Endothelial cell of umbilical vein (primary cell): ENCODE results near the gene ST6GALNAC3. TPM values are rescaled to one million over a fixed set of nuclear protein-coding genes. Genes with fewer than 3 reads are reported as not detected.

ENCODE experiments used
- BruUV-seq: library from RNA; stranded (reverse); fragments of 400-500 nt; replicated peaks from 2 replicates; lab custom pipeline; 2021; lab: Mats Ljungman, UMichigan
- CTCF ChIA-PET: fragments of 300-600, 350-600 bp; sonication (Branson Sonifier 250); formaldehyde crosslinking; loops from one replicate; lab custom pipeline; 2021; ENCODE audit warnings: antibody characterized with exemption, inconsistent platforms; lab: Charles Lee
- POLR2A ChIA-PET: fragments of 300-600, 350-600 bp; sonication (Branson Sonifier 250); formaldehyde crosslinking; loops from one replicate; lab custom pipeline; 2021; ENCODE audit warnings: antibody characterized with exemption, inconsistent platforms; lab: Charles Lee
- DNase-seq: peaks from one replicate; pipeline ENCODE4 v3.0.0-alpha.2; 2011; ENCODE audit warnings: low read depth, low spot score
- FAIRE-seq: peaks from 2 replicates; lab custom pipeline; 2011; peaks lifted over from hg19 to GRCh38; lab: Jason Lieb, UNC
- H2AFZ ChIP-seq: 2 replicates; pipeline ENCODE4 v1.6.0; 2012; ENCODE audit warnings: low read depth, low read length, control low read depth, inconsistent platforms
- H3K27ac ChIP-seq: 2 replicates; pipeline ENCODE4 v1.5.1; 2011; ENCODE audit warnings: low read depth, mild to moderate bottlenecking, control low read depth, low read length, moderate library complexity; ENCODE audit not compliant: insufficient read depth
- H3K27me3 ChIP-seq, 2 experiments: 2 replicates each; pipeline versions ENCODE4 v1.6.0 to v1.6.1; 2011; ENCODE audit warnings: low read length in 2 of 2, mixed read lengths in 1 of 2; ENCODE audit not compliant: control insufficient read depth in 2 of 2, insufficient read depth in 2 of 2
- H3K36me3 ChIP-seq, 2 experiments: 2 replicates in 1 of 2; 3 replicates in 1 of 2; pipeline ENCODE4 v1.5.1; 2011; ENCODE audit warnings: low read length in 2 of 2, mild to moderate bottlenecking in 1 of 2, moderate library complexity in 1 of 2; ENCODE audit not compliant: control insufficient read depth in 2 of 2, insufficient read depth in 2 of 2; ENCODE audit errors: extremely low read depth in 1 of 2
- H3K4me1 ChIP-seq: 3 replicates; pipeline ENCODE4 v1.5.1; 2011; ENCODE audit warnings: mild to moderate bottlenecking, low read length; ENCODE audit not compliant: control insufficient read depth, insufficient read depth; ENCODE audit errors: extremely low read depth
- H3K4me2 ChIP-seq: 2 replicates; pipeline ENCODE4 v1.6.1; 2011; ENCODE audit warnings: low read length, control low read depth, mixed read lengths; ENCODE audit not compliant: insufficient read depth
- H3K4me3 ChIP-seq, 3 experiments: fragments of 200-600 bp in 1 of 3; sonication (generic), shearing (Covaris generic) in 1 of 3; replicated peaks in 1 of 3; 2 replicates each; pipeline ENCODE4 v1.5.1; 2011 to 2016; ENCODE audit warnings: control low read depth in 3 of 3, low read length in 3 of 3, mild to moderate bottlenecking in 2 of 3, inconsistent platforms in 1 of 3, low read depth in 1 of 3, moderate library complexity in 1 of 3; ENCODE audit not compliant: insufficient read depth in 1 of 3
- H3K79me2 ChIP-seq: 2 replicates; pipeline ENCODE4 v1.6.0; 2012; ENCODE audit warnings: low read length, inconsistent platforms; ENCODE audit not compliant: control insufficient read depth, insufficient read depth
- H3K9ac ChIP-seq: replicated peaks from 2 replicates; pipeline ENCODE3; 2011; ENCODE audit warnings: low read length, control low read depth; ENCODE audit not compliant: insufficient read depth; ENCODE audit errors: extremely low read depth
- H3K9me1 ChIP-seq: replicated peaks from 3 replicates; pipeline ENCODE4 v1.6.0; 2011; ENCODE audit warnings: mild to moderate bottlenecking, low read length; ENCODE audit not compliant: control insufficient read depth, insufficient read depth; ENCODE audit errors: extremely low read depth
- H3K9me3 ChIP-seq: replicated peaks from 2 replicates; pipeline ENCODE4 v1.5.1; 2012; ENCODE audit warnings: low read length, inconsistent platforms; ENCODE audit not compliant: control insufficient read depth, insufficient read depth
- H4K20me1 ChIP-seq: replicated peaks from 2 replicates; pipeline ENCODE3; 2011; ENCODE audit warnings: mild to moderate bottlenecking, low read length; ENCODE audit not compliant: control insufficient read depth, insufficient read depth; ENCODE audit errors: extremely low read depth
- EZH2 ChIP-seq: IDR thresholded peaks from 2 replicates; pipeline ENCODE4 v1.6.1; 2012; ENCODE audit warnings: borderline replicate concordance, low read depth, mild to moderate bottlenecking, moderate library complexity, low read length, inconsistent platforms; ENCODE audit not compliant: severe bottlenecking
- FOS ChIP-seq: IDR thresholded peaks from 2 replicates; pipeline ENCODE4 v1.6.1; 2011; ENCODE audit warnings: mild to moderate bottlenecking, low read length, moderate library complexity, borderline replicate concordance; ENCODE audit not compliant: insufficient read depth
- GATA2 ChIP-seq: IDR thresholded peaks from 2 replicates; pipeline ENCODE4 v1.7.0; 2011; ENCODE audit warnings: low read depth, mild to moderate bottlenecking, moderate library complexity, mixed read lengths, low read length; ENCODE audit not compliant: insufficient read length, insufficient read depth
- JUN ChIP-seq: IDR thresholded peaks from 2 replicates; pipeline ENCODE4 v1.6.1; 2011; ENCODE audit warnings: borderline replicate concordance, low read depth; ENCODE audit not compliant: insufficient read length, insufficient read depth
- MYC ChIP-seq: IDR thresholded peaks from one replicate; pipeline ENCODE4 v1.6.1; 2011; ENCODE audit warnings: mild to moderate bottlenecking, low read depth, low read length
- POLR2A ChIP-seq: IDR thresholded peaks from 2 replicates; pipeline ENCODE4 v1.6.1; 2012; ENCODE audit warnings: low read depth, mild to moderate bottlenecking, control low read depth, low read length
- POLR2AphosphoS5 ChIP-seq: IDR thresholded peaks from 2 replicates; pipeline ENCODE4 v1.6.1; 2012; ENCODE audit warnings: low read depth, mild to moderate bottlenecking, control low read depth, low read length, moderate library complexity; ENCODE audit not compliant: insufficient read depth
- dilution Hi-C: fragments of 300-500 bp; cut with MboI; formaldehyde crosslinking; loops from one replicate; pipeline ENCODE4 v1.15.0; 2019; ENCODE audit warnings: low sequenced_read_pairs; ENCODE audit not compliant: extremely low pct_ligation_motif_present
- intact Hi-C: fragments of 100-400 bp; cut with micrococcal nuclease; formaldehyde crosslinking; loops from one replicate; pipeline ENCODE4 v1.10.0; 2022
- polyA plus RNA-seq, 4 experiments: library from polyadenylated mRNA; depleted of rRNA in 3 of 4; stranded (reverse) in 3 of 4; unstranded in 1 of 4; fragments of >200 nt; gene quantifications; 2 replicates each; pipeline versions ENCODE4 v1.2.1 to v1.2.3, GENCODE V29; 2011 to 2012; ENCODE audit warnings: missing spikeins in 1 of 4
- total RNA-seq: library from RNA; stranded (reverse); gene quantifications from 2 replicates; pipeline ENCODE4 v1.2.3, GENCODE V29; 2021
- TF ChIP-seq, protein P1 (sequence below): IDR thresholded peaks from 2 replicates; pipeline ENCODE4 v1.6.1; 2011; ENCODE audit not compliant: insufficient read depth, insufficient read length
- TF ChIP-seq, protein P2 (sequence below), 2 donors: IDR thresholded peaks; 1 replicate in 1 of 2; 2 replicates in 1 of 2; pipeline ENCODE4 v1.5.1; 2011; ENCODE audit warnings: low read length in 2 of 2, mild to moderate bottlenecking in 2 of 2, moderate library complexity in 2 of 2, control low read depth in 1 of 2, inconsistent platforms in 1 of 2, low read depth in 1 of 2; ENCODE audit not compliant: insufficient read depth in 1 of 2; ENCODE audit errors: extremely low read depth in 1 of 2

ST6GALNAC3 gene
- total and polyA plus RNA-seq, 2 donors (not counting 3 experiments of a cell fraction or from before 2014, with no cell fraction given) = 7.6 to 48.3 TPM

- H3K9me3 ChIP-seq = no peaks in the 10 kb centered on the region
- no peak overlapping the region for H3K4me3 ChIP-seq
- dilution Hi-C loops (no loop called here), intact Hi-C loops (no loop called here)
- TF ChIP-seq MYC (no peak), FOS (no peak), POLR2A (no peak), JUN (no peak), POLR2AphosphoS5 (no peak)
- TF ChIP-seq, protein P1, sequence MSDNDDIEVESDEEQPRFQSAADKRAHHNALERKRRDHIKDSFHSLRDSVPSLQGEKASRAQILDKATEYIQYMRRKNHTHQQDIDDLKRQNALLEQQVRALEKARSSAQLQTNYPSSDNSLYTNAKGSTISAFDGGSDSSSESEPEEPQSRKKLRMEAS = no peak
- no peaks in the 10 kb centered on the region for H4K20me1 ChIP-seq
- CTCF ChIA-PET = no interaction called here
- H3K36me3 ChIP-seq = no peaks in the 10 kb centered on the region
- H3K27me3 ChIP-seq = no peaks in the 10 kb centered on the region
- H3K9me1 ChIP-seq = no peaks in the 10 kb centered on the region
- POLR2A ChIA-PET = no interaction called here
- H3K9ac ChIP-seq = no peak overlapping the region
- peaks cover 18% of the 10 kb centered on the region for H3K4me1 ChIP-seq
- no peak for DNase-seq
- no peak overlapping the region for H3K4me2 ChIP-seq
- FAIRE-seq = no peak
- BruUV-seq = no TSS peak
- H2AFZ ChIP-seq = no peak overlapping the region
- H3K27ac ChIP-seq = no peak overlapping the region
- H3K79me2 ChIP-seq = no peaks in the 10 kb centered on the region
Observed at GRCh38 chr1:76250271-76250670, 175.7 kb downstream of the ST6GALNAC3 start.

GRCh38 chr1:76252431-76252830, 177.9 kb downstream of the ST6GALNAC3 start:
- intact Hi-C loops = no loop called here
- dilution Hi-C loops = no loop called here

More at GRCh38 chr1:76252431-76252830, 177.9 kb downstream of the ST6GALNAC3 start:
- no peaks in the 10 kb centered on the region for H3K27me3 ChIP-seq
- H4K20me1 ChIP-seq = no peaks in the 10 kb centered on the region
- H3K4me2 ChIP-seq = no peak overlapping the region
- ChIA-PET POLR2A (no interaction called here), CTCF (interaction anchor here (0.8 kb wide), 1 partner anchor 12 kb away, joined by 3 read pairs; no protein-coding TSS in a partner anchor)
- no peaks in the 10 kb centered on the region for H3K79me2 ChIP-seq
- no TSS peak for BruUV-seq
- H3K4me3 ChIP-seq = no peak overlapping the region
- no peaks in the 10 kb centered on the region for H3K36me3 ChIP-seq
- H3K4me1 ChIP-seq = peaks cover 26% of the 10 kb centered on the region
- H3K9me3 ChIP-seq = no peaks in the 10 kb centered on the region
- DNase-seq (no peak), FAIRE-seq (no peak)
- TF ChIP-seq POLR2AphosphoS5 (no peak), GATA2 (no peak), JUN (no peak), POLR2A (no peak), MYC (no peak), EZH2 (no peak), FOS (no peak)
- TF ChIP-seq, protein P2, sequence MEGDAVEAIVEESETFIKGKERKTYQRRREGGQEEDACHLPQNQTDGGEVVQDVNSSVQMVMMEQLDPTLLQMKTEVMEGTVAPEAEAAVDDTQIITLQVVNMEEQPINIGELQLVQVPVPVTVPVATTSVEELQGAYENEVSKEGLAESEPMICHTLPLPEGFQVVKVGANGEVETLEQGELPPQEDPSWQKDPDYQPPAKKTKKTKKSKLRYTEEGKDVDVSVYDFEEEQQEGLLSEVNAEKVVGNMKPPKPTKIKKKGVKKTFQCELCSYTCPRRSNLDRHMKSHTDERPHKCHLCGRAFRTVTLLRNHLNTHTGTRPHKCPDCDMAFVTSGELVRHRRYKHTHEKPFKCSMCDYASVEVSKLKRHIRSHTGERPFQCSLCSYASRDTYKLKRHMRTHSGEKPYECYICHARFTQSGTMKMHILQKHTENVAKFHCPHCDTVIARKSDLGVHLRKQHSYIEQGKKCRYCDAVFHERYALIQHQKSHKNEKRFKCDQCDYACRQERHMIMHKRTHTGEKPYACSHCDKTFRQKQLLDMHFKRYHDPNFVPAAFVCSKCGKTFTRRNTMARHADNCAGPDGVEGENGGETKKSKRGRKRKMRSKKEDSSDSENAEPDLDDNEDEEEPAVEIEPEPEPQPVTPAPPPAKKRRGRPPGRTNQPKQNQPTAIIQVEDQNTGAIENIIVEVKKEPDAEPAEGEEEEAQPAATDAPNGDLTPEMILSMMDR (IDR thresholded peaks at IDR 0.05; ENCODE audit: extremely low read depth in 1 of 2, insufficient read depth in 1 of 2, low read depth in 1 of 2, low read length in 2 of 2) = no peak
- TF ChIP-seq, protein P1 = no peak
- H2AFZ ChIP-seq = no peak overlapping the region
- H3K9ac ChIP-seq = no peak overlapping the region
- no peaks in the 10 kb centered on the region for H3K9me1 ChIP-seq
- no peak overlapping the region for H3K27ac ChIP-seq
